GM12878 (cell line): ENCODE data around the gene VRTN. TPM values are rescaled to one million over a fixed set of nuclear protein-coding genes. Genes with fewer than 3 reads are reported as not detected.

Source experiments
- ASH2L ChIP-seq: fragments of 300-600, 200-600 bp; sonication (generic); IDR thresholded peaks from 2 replicates; pipeline ENCODE4 v1.6.1; 2017; ENCODE audit warnings: low read depth, mild to moderate bottlenecking, borderline replicate concordance
- CBX5 ChIP-seq: sonication (generic); IDR thresholded peaks from 2 replicates; pipeline ENCODE4 v1.6.1; 2016; ENCODE audit warnings: low read depth, moderate library complexity, mild to moderate bottlenecking, inconsistent platforms
- CHD1 ChIP-seq: IDR thresholded peaks from 2 replicates; pipeline ENCODE4 v1.6.1; 2012; ENCODE audit warnings: low read depth, low read length, improper control_type of control experiment
- EP300 ChIP-seq, 2 experiments: fragments of 150-350 bp in 1 of 2; IDR thresholded peaks; 2 replicates each; pipeline ENCODE4 v1.6.1; 2011 to 2012; ENCODE audit warnings: low read depth in 2 of 2, low read length in 2 of 2, borderline replicate concordance in 1 of 2, improper control_type of control experiment in 1 of 2, inconsistent platforms in 1 of 2; ENCODE audit not compliant: control insufficient read depth in 1 of 2
- EZH2 ChIP-seq: IDR thresholded peaks from 2 replicates; pipeline ENCODE4 v1.6.1; 2012; ENCODE audit warnings: low read depth, mild to moderate bottlenecking, control low read depth, inconsistent platforms, low read length, borderline replicate concordance; ENCODE audit not compliant: control insufficient read depth
- FOXM1 ChIP-seq: IDR thresholded peaks from 2 replicates; pipeline ENCODE4 v1.6.1; 2012; ENCODE audit warnings: low read depth, mild to moderate bottlenecking, inconsistent platforms, low read length, moderate library complexity
- IKZF2 ChIP-seq, 2 experiments: fragments of 450-650 bp; IDR thresholded peaks; 2 replicates each; pipeline ENCODE4 v1.6.1; 2017; ENCODE audit warnings: mild to moderate bottlenecking in 2 of 2, moderate library complexity in 2 of 2
- KLF5 ChIP-seq: fragments of 450-650 bp; IDR thresholded peaks from 2 replicates; pipeline ENCODE4 v1.6.1; 2014; ENCODE audit warnings: mild to moderate bottlenecking; ENCODE audit not compliant: partially characterized antibody
- NBN ChIP-seq: fragments of 450-650 bp; IDR thresholded peaks from 2 replicates; pipeline ENCODE4 v1.6.1; 2016
- NR2C2 ChIP-seq: IDR thresholded peaks from 2 replicates; pipeline ENCODE4 v1.6.1; 2011; ENCODE audit warnings: borderline replicate concordance, low read depth; ENCODE audit not compliant: control insufficient read depth, insufficient read length
- NRF1 ChIP-seq: conservative IDR thresholded peaks from 2 replicates; pipeline ENCODE4 v1.6.1; 2011; ENCODE audit warnings: mild to moderate bottlenecking, low read depth, low read length, improper control_type of control experiment
- RAD51 ChIP-seq: fragments of 450-650 bp; IDR thresholded peaks from 2 replicates; pipeline ENCODE4 v1.6.1; 2016; ENCODE audit warnings: moderate library complexity, mild to moderate bottlenecking, inconsistent platforms
- RUNX3 ChIP-seq: IDR thresholded peaks from 2 replicates; pipeline ENCODE4 v1.6.1; 2012; ENCODE audit warnings: low read length, inconsistent platforms
- SMC3 ChIP-seq: IDR thresholded peaks from 2 replicates; pipeline ENCODE4 v1.6.1; 2011; ENCODE audit warnings: low read length, improper control_type of control experiment, borderline replicate concordance
- TARDBP ChIP-seq: IDR thresholded peaks from 2 replicates; pipeline ENCODE4 v1.6.1; 2016; ENCODE audit warnings: borderline replicate concordance
- TCF12 ChIP-seq: IDR thresholded peaks from 2 replicates; pipeline ENCODE4 v1.6.1; 2011; ENCODE audit warnings: low read depth, mild to moderate bottlenecking, low read length
- WRNIP1 ChIP-seq: IDR thresholded peaks from 2 replicates; pipeline ENCODE4 v1.6.1; 2011; ENCODE audit warnings: low read depth, low read length, improper control_type of control experiment, borderline replicate concordance
- ZBED1 ChIP-seq: IDR thresholded peaks from 2 replicates; pipeline ENCODE4 v1.6.1; 2016; ENCODE audit warnings: borderline replicate concordance
- polyA plus RNA-seq, 11 experiments: library from polyadenylated mRNA; depleted of rRNA in 4 of 11; unstranded in 6 of 11; stranded (reverse) in 5 of 11; fragments of >200 nt; fragmentation: Nextera tagmentation in 4 of 11; fragmentation: Illumina TruSeq in 1 of 11; extraction: Ambion mirVana in 4 of 11; extraction: Trizol in 1 of 11; gene quantifications; 1 replicate in 1 of 11; 2 replicates in 10 of 11; pipeline versions ENCODE4 v1.2.1 to v1.2.3, GENCODE V29; 2011 to 2016; ENCODE audit warnings: inconsistent platforms in 2 of 11, missing spikeins in 2 of 11, low read depth in 1 of 11
- total RNA-seq, 4 experiments: library from RNA; depleted of rRNA in 3 of 4; stranded (reverse); fragments of >200 nt in 3 of 4; fragmentation: Illumina TruSeq in 1 of 4; extraction: Trizol in 1 of 4; gene quantifications; 2 replicates each; pipeline versions ENCODE4 v1.2.1 to v1.2.3, GENCODE V29; 2013 to 2021
- TF ChIP-seq, protein P1 (sequence below): fragments of 450-650 bp; IDR thresholded peaks from 2 replicates; pipeline ENCODE4 v1.6.1; 2017; ENCODE audit warnings: mild to moderate bottlenecking, moderate library complexity
- TF ChIP-seq, protein P2 (sequence below): fragments of 150-350 bp; IDR thresholded peaks from 2 replicates; pipeline ENCODE4 v1.6.1; 2014; ENCODE audit warnings: mild to moderate bottlenecking, low read depth, low read length
- TF ChIP-seq, protein P3 (sequence below): fragments of 450-650 bp; IDR thresholded peaks from 2 replicates; pipeline ENCODE4 v1.6.1; 2017; ENCODE audit warnings: antibody characterized with exemption, mild to moderate bottlenecking, moderate library complexity

VRTN gene
- total and polyA plus RNA-seq, 10 of the 15 experiments (the other 5 are each of a cell fraction or from before 2014, with no cell fraction given): 0.31 TPM; not detected in 9

DNA sequence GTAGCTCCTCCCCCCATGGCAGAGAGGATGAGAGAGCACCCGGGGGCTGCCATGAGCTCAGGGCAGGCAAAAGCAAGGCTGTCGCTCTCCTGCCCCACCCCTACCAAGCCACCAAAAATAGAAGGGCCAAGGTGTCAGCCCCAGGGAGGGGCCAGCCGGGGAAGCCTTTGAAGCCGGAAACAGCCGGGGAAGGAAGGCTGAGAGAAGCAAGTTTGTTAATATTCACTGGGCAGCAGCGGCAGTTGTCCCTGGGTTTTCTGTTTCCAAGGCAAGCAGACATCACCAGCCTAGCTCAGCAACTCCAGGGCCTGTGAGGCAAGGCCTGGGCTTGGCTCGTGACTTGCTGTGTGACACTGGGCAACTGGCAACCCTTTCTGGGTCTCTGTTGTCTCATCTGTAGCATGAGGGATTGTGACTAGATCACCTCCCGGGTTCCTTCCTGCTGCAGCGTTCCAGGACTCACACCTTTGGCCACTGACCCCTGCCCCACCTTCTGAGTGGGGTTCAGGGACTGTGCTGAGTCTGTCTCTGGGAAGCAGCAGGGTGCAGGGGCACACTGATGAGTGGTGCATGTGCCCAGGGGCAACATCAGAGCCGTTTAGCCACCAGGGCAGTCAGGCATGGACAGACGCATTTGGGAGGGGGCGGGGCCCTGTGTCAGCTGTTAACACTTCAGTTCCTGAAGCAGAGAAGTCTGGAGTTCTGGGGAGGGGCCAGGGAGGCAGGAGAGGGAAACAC is 53.4 kb downstream of the VRTN start (continued):
- TF ChIP-seq CHD1 (no peak), ZBED1 (no peak), RAD51 (no peak), FOXM1 (no peak), KLF5 (no peak), NRF1 (no peak), TARDBP (no peak), CBX5 (no peak), NR2C2 (no peak), RUNX3 (no peak), EP300 (IDR thresholded peaks at IDR 0.05; ENCODE audit: borderline replicate concordance in 1 of 2, control insufficient read depth in 1 of 2, low read depth in 2 of 2, low read length in 2 of 2) (no peak), SMC3 (peak; percentile 3; the same call in 1 of the 2 replicates), NBN (0 out of 2 replicates have a peak, but pooled peaks have one; percentile 26), EZH2 (no peak), ASH2L (no peak), WRNIP1 (no peak), TCF12 (no peak), IKZF2 (IDR thresholded peaks at IDR 0.05) (peak in 1 of 2 experiments; percentile 7; a peak in 1 of 4 replicates)
- TF ChIP-seq, protein P1, sequence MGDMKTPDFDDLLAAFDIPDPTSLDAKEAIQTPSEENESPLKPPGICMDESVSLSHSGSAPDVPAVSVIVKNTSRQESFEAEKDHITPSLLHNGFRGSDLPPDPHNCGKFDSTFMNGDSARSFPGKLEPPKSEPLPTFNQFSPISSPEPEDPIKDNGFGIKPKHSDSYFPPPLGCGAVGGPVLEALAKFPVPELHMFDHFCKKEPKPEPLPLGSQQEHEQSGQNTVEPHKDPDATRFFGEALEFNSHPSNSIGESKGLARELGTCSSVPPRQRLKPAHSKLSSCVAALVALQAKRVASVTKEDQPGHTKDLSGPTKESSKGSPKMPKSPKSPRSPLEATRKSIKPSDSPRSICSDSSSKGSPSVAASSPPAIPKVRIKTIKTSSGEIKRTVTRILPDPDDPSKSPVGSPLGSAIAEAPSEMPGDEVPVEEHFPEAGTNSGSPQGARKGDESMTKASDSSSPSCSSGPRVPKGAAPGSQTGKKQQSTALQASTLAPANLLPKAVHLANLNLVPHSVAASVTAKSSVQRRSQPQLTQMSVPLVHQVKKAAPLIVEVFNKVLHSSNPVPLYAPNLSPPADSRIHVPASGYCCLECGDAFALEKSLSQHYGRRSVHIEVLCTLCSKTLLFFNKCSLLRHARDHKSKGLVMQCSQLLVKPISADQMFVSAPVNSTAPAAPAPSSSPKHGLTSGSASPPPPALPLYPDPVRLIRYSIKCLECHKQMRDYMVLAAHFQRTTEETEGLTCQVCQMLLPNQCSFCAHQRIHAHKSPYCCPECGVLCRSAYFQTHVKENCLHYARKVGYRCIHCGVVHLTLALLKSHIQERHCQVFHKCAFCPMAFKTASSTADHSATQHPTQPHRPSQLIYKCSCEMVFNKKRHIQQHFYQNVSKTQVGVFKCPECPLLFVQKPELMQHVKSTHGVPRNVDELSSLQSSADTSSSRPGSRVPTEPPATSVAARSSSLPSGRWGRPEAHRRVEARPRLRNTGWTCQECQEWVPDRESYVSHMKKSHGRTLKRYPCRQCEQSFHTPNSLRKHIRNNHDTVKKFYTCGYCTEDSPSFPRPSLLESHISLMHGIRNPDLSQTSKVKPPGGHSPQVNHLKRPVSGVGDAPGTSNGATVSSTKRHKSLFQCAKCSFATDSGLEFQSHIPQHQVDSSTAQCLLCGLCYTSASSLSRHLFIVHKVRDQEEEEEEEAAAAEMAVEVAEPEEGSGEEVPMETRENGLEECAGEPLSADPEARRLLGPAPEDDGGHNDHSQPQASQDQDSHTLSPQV: no peak
- TF ChIP-seq, protein P2, sequence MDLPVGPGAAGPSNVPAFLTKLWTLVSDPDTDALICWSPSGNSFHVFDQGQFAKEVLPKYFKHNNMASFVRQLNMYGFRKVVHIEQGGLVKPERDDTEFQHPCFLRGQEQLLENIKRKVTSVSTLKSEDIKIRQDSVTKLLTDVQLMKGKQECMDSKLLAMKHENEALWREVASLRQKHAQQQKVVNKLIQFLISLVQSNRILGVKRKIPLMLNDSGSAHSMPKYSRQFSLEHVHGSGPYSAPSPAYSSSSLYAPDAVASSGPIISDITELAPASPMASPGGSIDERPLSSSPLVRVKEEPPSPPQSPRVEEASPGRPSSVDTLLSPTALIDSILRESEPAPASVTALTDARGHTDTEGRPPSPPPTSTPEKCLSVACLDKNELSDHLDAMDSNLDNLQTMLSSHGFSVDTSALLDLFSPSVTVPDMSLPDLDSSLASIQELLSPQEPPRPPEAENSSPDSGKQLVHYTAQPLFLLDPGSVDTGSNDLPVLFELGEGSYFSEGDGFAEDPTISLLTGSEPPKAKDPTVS: no peak
- TF ChIP-seq, protein P3, sequence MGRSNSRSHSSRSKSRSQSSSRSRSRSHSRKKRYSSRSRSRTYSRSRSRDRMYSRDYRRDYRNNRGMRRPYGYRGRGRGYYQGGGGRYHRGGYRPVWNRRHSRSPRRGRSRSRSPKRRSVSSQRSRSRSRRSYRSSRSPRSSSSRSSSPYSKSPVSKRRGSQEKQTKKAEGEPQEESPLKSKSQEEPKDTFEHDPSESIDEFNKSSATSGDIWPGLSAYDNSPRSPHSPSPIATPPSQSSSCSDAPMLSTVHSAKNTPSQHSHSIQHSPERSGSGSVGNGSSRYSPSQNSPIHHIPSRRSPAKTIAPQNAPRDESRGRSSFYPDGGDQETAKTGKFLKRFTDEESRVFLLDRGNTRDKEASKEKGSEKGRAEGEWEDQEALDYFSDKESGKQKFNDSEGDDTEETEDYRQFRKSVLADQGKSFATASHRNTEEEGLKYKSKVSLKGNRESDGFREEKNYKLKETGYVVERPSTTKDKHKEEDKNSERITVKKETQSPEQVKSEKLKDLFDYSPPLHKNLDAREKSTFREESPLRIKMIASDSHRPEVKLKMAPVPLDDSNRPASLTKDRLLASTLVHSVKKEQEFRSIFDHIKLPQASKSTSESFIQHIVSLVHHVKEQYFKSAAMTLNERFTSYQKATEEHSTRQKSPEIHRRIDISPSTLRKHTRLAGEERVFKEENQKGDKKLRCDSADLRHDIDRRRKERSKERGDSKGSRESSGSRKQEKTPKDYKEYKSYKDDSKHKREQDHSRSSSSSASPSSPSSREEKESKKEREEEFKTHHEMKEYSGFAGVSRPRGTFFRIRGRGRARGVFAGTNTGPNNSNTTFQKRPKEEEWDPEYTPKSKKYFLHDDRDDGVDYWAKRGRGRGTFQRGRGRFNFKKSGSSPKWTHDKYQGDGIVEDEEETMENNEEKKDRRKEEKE: no peak
